ENCODE results near the gene CDC42BPB.

Gene CDC42BPB

GRCh38 chr14:103097244-103097993 lies 40.1 kb upstream of the CDC42BPB start:
- no peaks in the 10 kb centered on the region for H3K36me3 ChIP-seq
- no peak overlapping the region for H3K4me3 ChIP-seq
- DNase-seq = no peak
- TF ChIP-seq CTCF (IDR thresholded peaks at IDR 0.05) = no peak
- H3K4me1 ChIP-seq = peaks cover 0 to 5% (median 2%) of the 10 kb centered on the region in 4 donors
- peaks cover 0 to 43% of the 10 kb centered on the region in 2 donors for H3K27me3 ChIP-seq
- intact Hi-C loops (cut with DNase I; ENCODE audit: low total_unique reads) = no loop called here
- H3K27ac ChIP-seq = no peak overlapping the region
- H3K9me3 ChIP-seq = no peaks in the 10 kb centered on the region

- H3K27ac ChIP-seq = no peak overlapping the region
- H3K36me3 ChIP-seq = no peaks in the 10 kb centered on the region
- no peak for DNase-seq
- H3K9me3 ChIP-seq = no peaks in the 10 kb centered on the region
- no peak overlapping the region for H3K4me3 ChIP-seq
- intact Hi-C loops (cut with DNase I; ENCODE audit: low total_unique reads) = no loop called here
- H3K4me1 ChIP-seq = peaks cover 0 to 6% (median 4%) of the 10 kb centered on the region in 4 donors
- peaks cover 0 to 35% of the 10 kb centered on the region in 2 donors for H3K27me3 ChIP-seq
- no peak for TF ChIP-seq CTCF (IDR thresholded peaks at IDR 0.05)
These were observed 39.0 kb upstream of the CDC42BPB start for GRCh38 chr14:103096387-103096786.

GRCh38 chr14:103095210-103095778 lies 37.9 kb upstream of the CDC42BPB start:
- H3K4me1 ChIP-seq = peaks cover 0 to 15% (median 9%) of the 10 kb centered on the region in 4 donors
- H3K9me3 ChIP-seq = no peaks in the 10 kb centered on the region
- H3K27me3 ChIP-seq = peaks cover 0 to 36% of the 10 kb centered on the region in 2 donors
- H3K4me3 ChIP-seq = no peak overlapping the region
- H3K36me3 ChIP-seq = no peaks in the 10 kb centered on the region
- TF ChIP-seq CTCF (IDR thresholded peaks at IDR 0.05) = no peak
- DNase-seq = no peak
- no peak overlapping the region for H3K27ac ChIP-seq
- intact Hi-C loops (cut with DNase I; ENCODE audit: low total_unique reads) = no loop called here

- TF ChIP-seq CTCF (IDR thresholded peaks at IDR 0.05) = no peak
- no peaks in the 10 kb centered on the region for H3K36me3 ChIP-seq
- DNase-seq = no peak
- peaks cover 0 to 15% (median 9%) of the 10 kb centered on the region in 4 donors for H3K4me1 ChIP-seq
- intact Hi-C loops (cut with DNase I; ENCODE audit: low total_unique reads) = no loop called here
- no peak within 1 kb of the TSS for H3K4me3 ChIP-seq
- no peak within 1 kb of the TSS for H3K27ac ChIP-seq
- peaks cover 0 to 37% of the 10 kb centered on the region in 2 donors for H3K27me3 ChIP-seq
- H3K9me3 ChIP-seq = no peaks in the 10 kb centered on the region
These were observed 37.3 kb upstream of the CDC42BPB start, which contains the start of gene EXOC3L4 for GRCh38 chr14:103094406-103095209. EXOC3L4 (plus strand) TSS chr14:103094725; CDS start chr14:103100220, 5,495 bp downstream.

GRCh38 chr14:103093856-103094405 lies 36.6 kb upstream of the CDC42BPB start:
- no peak overlapping the region for H3K27ac ChIP-seq
- peaks cover 0 to 36% of the 10 kb centered on the region in 2 donors for H3K27me3 ChIP-seq
- H3K4me1 ChIP-seq = peaks cover 0 to 15% (median 9%) of the 10 kb centered on the region in 4 donors
- no peak for DNase-seq
- H3K36me3 ChIP-seq = no peaks in the 10 kb centered on the region
- no peak overlapping the region for H3K4me3 ChIP-seq
- intact Hi-C loops (cut with DNase I; ENCODE audit: low total_unique reads) = no loop called here
- TF ChIP-seq CTCF (IDR thresholded peaks at IDR 0.05) = no peak
- no peaks in the 10 kb centered on the region for H3K9me3 ChIP-seq
